IMR-90 (cell line): ENCODE results near the gene HLA-E. TPM values are rescaled to one million over a fixed set of nuclear protein-coding genes. Genes with fewer than 3 reads are reported as not detected.
A peak's percentile ranks its signal among the peaks of the same experiment; 100 is the strongest.
"Not testable (repeated sequence)": the region's sequence is repeated elsewhere in the genome, so short reads cannot be mapped to it uniquely, and the experiment has no call there.

ENCODE experiments used
- ATAC-seq: fragments of 200-7000 bp; cut with Tn5 transposase; 2 replicates; pipeline ENCODE4 v1.9.1; 2020; ENCODE audit warnings: low read depth, mild to moderate bottlenecking, moderate library complexity
- BruUV-seq: library from RNA; stranded (reverse); fragments of 400-500 nt; replicated peaks from 2 replicates; lab custom pipeline; 2021; lab: Mats Ljungman, UMichigan
- CTCF ChIA-PET: fragments of 300-600 bp; formaldehyde crosslinking; extraction: SDS; loops from one replicate; lab custom pipeline; 2021; ENCODE audit warnings: antibody characterized with exemption; lab: Yijun Ruan, JAX
- POLR2A ChIA-PET: fragments of 300-600 bp; sonication (Branson Sonifier 250); formaldehyde crosslinking; loops from one replicate; lab custom pipeline; 2022; ENCODE audit warnings: antibody characterized with exemption; ENCODE audit not compliant: unreplicated experiment; lab: Charles Lee
- DNase-seq: peaks from one replicate; pipeline ENCODE4 v3.0.0; 2013
- H2AFZ ChIP-seq: replicated peaks from 2 replicates; pipeline ENCODE3; 2013; ENCODE audit warnings: low read length, mild to moderate bottlenecking; ENCODE audit not compliant: poor library complexity
- H2AK5ac ChIP-seq: 2 replicates; pipeline ENCODE4 v1.6.1; 2013; ENCODE audit warnings: low read depth, low read length, inconsistent platforms
- H2AK9ac ChIP-seq: replicated peaks from 2 replicates; pipeline ENCODE3; 2013; ENCODE audit warnings: mild to moderate bottlenecking, low read depth, low read length, moderate library complexity; ENCODE audit not compliant: poor library complexity
- H2BK120ac ChIP-seq: 2 replicates; pipeline ENCODE4 v1.6.1; 2013; ENCODE audit warnings: low read depth, low read length, inconsistent platforms
- H2BK15ac ChIP-seq: 3 replicates; pipeline ENCODE4 v1.6.1; 2013; ENCODE audit warnings: low read depth, low read length, inconsistent platforms
- H2BK20ac ChIP-seq: 2 replicates; pipeline ENCODE4 v1.6.1; 2013; ENCODE audit warnings: low read depth, mild to moderate bottlenecking, inconsistent platforms, low read length, moderate library complexity
- H2BK5ac ChIP-seq: 2 replicates; pipeline ENCODE4 v1.6.1; 2013; ENCODE audit warnings: mild to moderate bottlenecking, low read depth, low read length, inconsistent platforms; ENCODE audit not compliant: poor library complexity, severe bottlenecking
- H3K14ac ChIP-seq: replicated peaks from 2 replicates; pipeline ENCODE4 v1.6.1; 2013; ENCODE audit warnings: low read depth, low read length, inconsistent platforms
- H3K18ac ChIP-seq: 2 replicates; pipeline ENCODE4 v1.6.1; 2013; ENCODE audit warnings: low read depth, low read length, control low read depth
- H3K23ac ChIP-seq: 2 replicates; pipeline ENCODE4 v1.6.1; 2013; ENCODE audit warnings: low read depth, low read length, inconsistent platforms
- H3K27ac ChIP-seq: 2 replicates; pipeline ENCODE4 v1.5.1; 2013; ENCODE audit warnings: mild to moderate bottlenecking, control low read depth, low read length; ENCODE audit not compliant: insufficient read depth
- H3K27me3 ChIP-seq: 2 replicates; pipeline ENCODE4 v1.6.1; 2013; ENCODE audit warnings: low read length; ENCODE audit not compliant: control insufficient read depth, insufficient read depth
- H3K36me3 ChIP-seq: 2 replicates; pipeline ENCODE4 v1.6.1; 2013; ENCODE audit warnings: low read length, mixed read lengths; ENCODE audit not compliant: control insufficient read depth, insufficient read depth
- H3K4ac ChIP-seq: 2 replicates; pipeline ENCODE4 v1.6.1; 2013; ENCODE audit warnings: low read depth, low read length, inconsistent platforms
- H3K4me1 ChIP-seq: 2 replicates; pipeline ENCODE4 v1.6.1; 2013; ENCODE audit warnings: low read length, mixed read lengths; ENCODE audit not compliant: control insufficient read depth, insufficient read depth
- H3K4me2 ChIP-seq: 2 replicates; pipeline ENCODE4 v1.6.1; 2013; ENCODE audit warnings: low read depth, mild to moderate bottlenecking, control low read depth, low read length, moderate library complexity
- H3K4me3 ChIP-seq: 2 replicates; pipeline ENCODE4 v1.5.1; 2013; ENCODE audit warnings: low read depth, mild to moderate bottlenecking, control low read depth, low read length, moderate library complexity; ENCODE audit not compliant: insufficient read depth
- H3K56ac ChIP-seq: 2 replicates; pipeline ENCODE4 v1.6.1; 2013; ENCODE audit warnings: low read length, inconsistent platforms; ENCODE audit not compliant: insufficient read depth; ENCODE audit errors: extremely low read depth
- H3K79me1 ChIP-seq, 2 experiments: 2 replicates each; pipeline ENCODE4 v1.6.1; 2013; ENCODE audit warnings: low read length in 2 of 2, inconsistent platforms in 1 of 2, low read depth in 1 of 2
- H3K9ac ChIP-seq: 2 replicates; pipeline ENCODE4 v1.6.1; 2013; ENCODE audit warnings: low read depth, low read length, control low read depth
- H3K9me1 ChIP-seq: 2 replicates; pipeline ENCODE4 v1.6.1; 2013; ENCODE audit warnings: low read length, inconsistent platforms; ENCODE audit not compliant: insufficient read depth
- H3K9me3 ChIP-seq: 2 replicates; pipeline ENCODE4 v1.6.1; 2013; ENCODE audit warnings: low read length; ENCODE audit not compliant: control insufficient read depth, insufficient read depth
- H4K20me1 ChIP-seq: 2 replicates; pipeline ENCODE4 v1.6.1; 2013; ENCODE audit warnings: low read length, inconsistent platforms; ENCODE audit not compliant: insufficient read depth
- H4K5ac ChIP-seq: 2 replicates; pipeline ENCODE4 v1.6.1; 2013; ENCODE audit warnings: mild to moderate bottlenecking, low read depth, low read length, control low read depth
- H4K8ac ChIP-seq, 2 experiments: 2 replicates each; pipeline ENCODE4 v1.6.1; 2013; ENCODE audit warnings: low read depth in 2 of 2, low read length in 2 of 2, control low read depth in 1 of 2, inconsistent platforms in 1 of 2
- H4K91ac ChIP-seq: 2 replicates; pipeline ENCODE4 v1.6.1; 2013; ENCODE audit warnings: low read depth, low read length, inconsistent platforms; ENCODE audit not compliant: insufficient read depth
- CTCF ChIP-seq: conservative IDR thresholded peaks from 2 replicates; pipeline ENCODE4 v1.5.1; 2012; ENCODE audit warnings: mild to moderate bottlenecking, low read depth, low read length, improper control_type of control experiment
- RAD21 ChIP-seq: IDR thresholded peaks from 2 replicates; pipeline ENCODE4 v1.6.1; 2012; ENCODE audit warnings: low read length, improper control_type of control experiment
- SMC3 ChIP-seq: fragments of 150-350 bp; IDR thresholded peaks from 2 replicates; pipeline ENCODE4 v1.6.1; 2016; ENCODE audit warnings: low read depth, mild to moderate bottlenecking, antibody characterized with exemption, low read length, moderate library complexity
- WGBS, 2 experiments: methylation state at CpG; one replicate each; pipeline versions ENCODE4 v1.1.5 to v1.1.7; 2013; ENCODE audit warnings: missing lambda C conversion rate in 2 of 2; ENCODE audit not compliant: insufficient read length in 1 of 2; ENCODE audit errors: extremely low coverage in 2 of 2; 5-methylcytosine and 5-hydroxymethylcytosine counted together
- dilution Hi-C: fragments of 300-500 bp; cut with HindIII; formaldehyde crosslinking; loops from one replicate; pipeline ENCODE4 v1.14.3; 2018; ENCODE audit warnings: low sequenced_read_pairs; ENCODE audit not compliant: unreplicated experiment
- in situ Hi-C: fragments of 300-500 bp; cut with MboI; formaldehyde crosslinking; loops from 3 replicates; pipeline ENCODE4 v1.14.3; 2019; ENCODE audit warnings: low sequenced_read_pairs, inconsistent platforms, mixed read lengths
- intact Hi-C: fragments of 100-400 bp; cut with micrococcal nuclease; formaldehyde crosslinking; loops from 2 replicates; pipeline ENCODE4 v1.10.0; 2022
- polyA plus RNA-seq, 3 experiments: library from polyadenylated mRNA; depleted of rRNA; stranded (reverse); fragments of >200 nt; gene quantifications; 2 replicates each; pipeline ENCODE4 v1.2.3, GENCODE V29; 2012; ENCODE audit warnings: low replicate concordance in 1 of 3
- total RNA-seq: library from RNA; depleted of rRNA; stranded (reverse); fragments of >200 nt; gene quantifications from 2 replicates; pipeline ENCODE4 v1.2.3, GENCODE V29; 2012

HLA-E gene
- total and polyA plus RNA-seq, 2 of the 4 experiments (the other 2 are of a cell fraction): 83.6 to 84.8 TPM

DNA sequence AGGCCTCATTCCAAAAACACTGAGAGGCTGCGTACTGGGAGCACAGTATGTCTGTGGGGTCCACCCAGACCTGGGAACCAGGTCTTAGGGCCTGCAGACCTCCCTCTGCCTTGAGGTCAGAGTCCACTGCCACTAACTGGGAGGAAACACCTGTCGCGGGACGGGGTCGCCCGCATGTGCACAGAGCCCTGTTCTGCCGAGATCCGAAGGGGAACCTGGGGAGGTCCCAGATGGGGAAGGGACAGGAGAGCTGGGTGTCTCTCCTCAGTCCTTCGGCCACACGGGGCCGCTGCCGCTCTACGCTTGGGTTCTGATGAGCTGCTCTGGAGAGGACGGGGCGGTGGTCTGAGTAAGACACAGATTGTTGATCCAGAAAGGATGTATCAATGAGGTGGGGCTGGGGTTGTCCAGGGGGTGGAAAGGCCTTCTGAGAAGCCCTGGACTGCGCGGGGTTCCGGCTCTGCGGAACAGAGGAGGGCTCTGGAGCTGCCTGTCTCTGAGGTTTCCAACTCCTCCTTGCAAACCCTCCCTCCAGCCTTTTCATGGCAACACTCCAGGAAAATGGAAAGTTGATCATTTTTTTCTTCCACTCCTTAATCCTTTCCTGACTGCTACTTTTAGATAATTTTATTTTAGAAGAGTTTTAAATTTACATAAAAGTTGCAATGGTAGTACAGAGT is 7.2 kb upstream of the HLA-E start:
- H3K23ac ChIP-seq, H3K4me3 ChIP-seq, H3K18ac ChIP-seq, POLR2A ChIA-PET, H3K27ac ChIP-seq, H4K91ac ChIP-seq, H3K14ac ChIP-seq, BruUV-seq, H3K56ac ChIP-seq, H3K36me3 ChIP-seq, H2BK120ac ChIP-seq, H2AK5ac ChIP-seq, H3K4me1 ChIP-seq, dilution Hi-C loops, H2BK20ac ChIP-seq, H2BK5ac ChIP-seq, H3K9ac ChIP-seq, H3K9me1 ChIP-seq, H4K8ac ChIP-seq, H3K4ac ChIP-seq, H2AK9ac ChIP-seq, H3K9me3 ChIP-seq, H3K79me1 ChIP-seq, H4K5ac ChIP-seq, H4K20me1 ChIP-seq, H2BK15ac ChIP-seq: not testable (repeated sequence)
- CTCF ChIA-PET: interaction anchor here (0.5 to 3.4 kb wide), 16 partner anchors 16 to 245 kb away, joined by 3 to 33 read pairs (median 4); no protein-coding TSS in a partner anchor
- 0% methylated on average over 10 of the region's 19 CpGs; no CpG with 5 or more reads in 1 of the 2 experiments for WGBS, 2 experiments
- ATAC-seq (peak; percentile 97), DNase-seq (peak; percentile 61)
- intact Hi-C loops: loop anchor here (2.0 kb wide), 2 partner anchors 115 to 191 kb away; partner anchors contain the start of gene DHX16
- TF ChIP-seq SMC3 (peak; percentile 55; the same call in 1 of the 2 replicates), RAD21 (peak; percentile 84), CTCF (peak; percentile 82)
- Histone ChIP-seq H3K4me2 (peak overlapping the region; percentile 63; the same call in 1 of the 2 replicates), H2AFZ (peak overlapping the region; percentile 72), H3K27me3 (peaks cover 31% of the 10 kb centered on the region)
- in situ Hi-C loops: loop anchor here (25.0 kb wide), 1 partner anchor 605 kb away; no protein-coding TSS in a partner anchor
